GOT3 (cell line): ENCODE results near the gene NMNAT2.

Source experiments
- DNase-seq: peaks from one replicate; lab custom pipeline; 2025; ENCODE audit warnings: mixed read lengths; lab: John Stamatoyannopoulos, UW

Gene NMNAT2

GRCh38 chr1:183214021-183214970 is 203.9 kb downstream of the NMNAT2 start:
- DNase-seq = no peak

DNA sequence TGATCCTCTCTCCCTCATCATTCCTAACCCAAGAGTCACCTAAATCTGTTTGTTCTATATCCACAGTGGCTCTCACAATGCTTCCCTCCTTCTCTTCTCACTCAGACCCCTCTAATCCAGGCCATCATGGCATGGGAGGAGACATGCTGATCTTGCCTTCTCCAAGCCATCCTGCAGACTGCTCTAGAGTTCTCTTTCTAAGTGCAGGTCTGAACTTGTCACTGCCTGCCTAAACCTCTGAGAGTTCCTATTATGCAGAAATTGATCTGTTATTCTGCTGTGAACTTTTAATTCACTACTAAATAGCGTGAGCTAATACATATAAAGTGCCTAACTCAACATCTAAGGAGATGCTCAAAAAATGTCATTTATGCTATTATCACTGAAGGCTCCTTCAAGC is 205.3 kb downstream of the NMNAT2 start:
- DNase-seq = no peak

DNA sequence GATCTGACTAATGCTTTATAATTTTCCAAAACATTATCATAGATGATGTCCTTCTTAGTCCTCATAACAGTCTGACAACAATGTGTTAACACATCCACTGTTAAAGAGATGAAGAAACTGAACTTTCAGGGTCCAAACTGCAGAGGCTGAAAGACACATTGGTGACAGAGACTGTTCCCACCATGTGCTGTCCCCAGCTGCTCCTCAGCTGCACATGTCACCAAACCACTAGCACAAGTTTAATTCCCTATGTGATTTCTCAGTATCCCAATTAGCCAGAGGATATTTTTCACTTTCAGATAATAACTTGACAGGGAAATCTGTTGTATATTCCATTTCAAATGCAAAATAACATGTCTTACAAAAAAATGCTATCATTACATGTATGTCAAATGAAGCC is 207.5 kb downstream of the NMNAT2 start:
- no peak for DNase-seq

GRCh38 chr1:183209533-183210158 is 208.5 kb downstream of the NMNAT2 start:
- DNase-seq = peak; percentile 42

DNA sequence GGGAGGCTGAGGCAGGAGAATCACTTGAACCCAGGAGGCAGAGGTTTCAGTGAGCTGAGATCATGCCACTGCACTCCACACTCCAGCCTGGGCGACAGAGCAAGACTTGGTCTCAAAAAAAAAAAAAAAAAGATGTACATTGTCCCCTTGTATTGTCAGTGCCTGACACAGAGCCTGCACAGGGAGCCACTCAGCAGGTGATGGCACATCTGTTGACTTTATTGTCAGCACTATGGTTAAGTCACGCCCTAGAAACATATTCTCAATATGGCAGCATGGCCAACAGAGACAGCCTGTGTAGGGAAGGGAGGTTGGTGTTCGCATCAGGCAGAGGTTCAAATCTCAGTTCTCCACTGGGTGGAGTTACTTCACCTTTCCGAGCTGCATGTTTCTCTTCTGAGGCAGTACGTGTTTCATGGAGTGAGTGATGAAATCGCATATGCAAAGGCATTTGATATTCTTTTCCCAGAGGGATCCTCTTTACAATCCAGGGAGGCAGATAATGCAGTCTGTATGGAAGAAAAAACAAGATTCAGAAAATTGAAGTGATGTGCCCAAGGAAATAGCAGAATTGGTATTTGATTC is 211.6 kb downstream of the NMNAT2 start:
- DNase-seq = no peak

GRCh38 chr1:183205196-183205781 is 212.9 kb downstream of the NMNAT2 start:
- DNase-seq = no peak

DNA sequence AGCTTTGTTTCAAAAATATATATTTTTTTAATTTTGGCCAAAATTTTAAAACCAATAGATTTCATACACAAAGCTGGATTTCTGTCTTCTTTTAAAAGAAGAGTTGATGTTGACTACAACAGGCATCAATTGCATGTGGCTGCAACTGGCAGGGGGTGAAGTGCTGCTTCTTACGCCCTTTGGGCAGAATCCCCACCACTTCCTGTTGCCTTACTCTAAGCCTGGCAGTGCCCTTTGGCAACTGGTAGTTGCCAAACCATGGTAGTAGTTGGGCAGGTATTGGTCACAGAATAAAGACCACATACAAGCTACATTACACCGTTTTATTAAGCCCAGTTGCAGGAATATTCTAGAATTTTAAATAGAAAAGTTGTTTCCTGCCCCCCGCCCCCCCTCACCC is 215.1 kb downstream of the NMNAT2 start:
- no peak for DNase-seq

- DNase-seq = no peak
Observed at GRCh38 chr1:183200451-183200850, 217.7 kb downstream of the NMNAT2 start.

DNA sequence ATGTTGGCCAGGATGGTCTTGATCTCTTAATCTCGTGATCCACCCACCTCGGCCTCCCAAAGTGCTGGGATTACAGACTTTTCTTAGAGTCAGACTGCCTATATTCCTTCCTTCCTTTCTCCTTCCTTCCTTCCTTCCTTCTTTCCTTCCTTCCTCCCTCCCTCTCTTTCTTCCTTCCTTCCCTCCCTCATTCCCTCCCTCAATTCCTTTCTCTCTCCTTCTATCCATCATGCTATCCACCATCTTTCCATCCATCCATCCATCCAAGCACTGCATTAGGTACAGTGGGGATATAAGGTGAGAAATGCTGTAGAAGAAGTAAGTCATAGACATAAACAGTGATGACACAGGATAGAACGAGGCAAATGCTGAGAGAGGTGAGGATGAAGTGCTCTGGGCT is 218.9 kb downstream of the NMNAT2 start:
- no peak for DNase-seq

DNA sequence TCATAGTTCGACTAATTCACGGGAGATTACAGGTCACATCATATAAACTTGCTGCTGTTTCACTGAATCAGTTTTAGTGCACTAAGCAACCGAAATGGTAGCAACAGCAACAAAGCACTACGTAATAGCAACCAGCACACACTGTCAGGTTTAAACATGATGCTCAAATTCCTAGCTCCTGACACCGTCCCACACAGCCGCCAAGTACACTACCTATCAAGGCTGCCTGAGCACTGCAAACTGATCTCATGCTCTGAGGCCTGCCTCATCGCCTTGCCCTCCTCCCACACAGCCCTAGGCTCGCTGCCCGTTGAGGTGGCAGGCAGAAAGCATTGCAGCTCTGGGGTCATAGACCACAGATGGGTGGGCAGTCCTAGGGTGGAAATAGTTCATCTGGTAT is 219.7 kb downstream of the NMNAT2 start:
- DNase-seq = peak; percentile 52
